WI38 (cell line): ENCODE measurements around the gene AOAH.

Experiments used
- H3K4me3 ChIP-seq: 2 replicates; pipeline ENCODE4 v1.5.1; 2011; ENCODE audit warnings: low read depth, mild to moderate bottlenecking, control low read depth, low read length
- TF ChIP-seq, protein P1 (sequence below): IDR thresholded peaks from 2 replicates; pipeline ENCODE4 v1.5.1; 2012; ENCODE audit warnings: low read depth, mild to moderate bottlenecking, control low read depth, low read length

Gene AOAH

DNA sequence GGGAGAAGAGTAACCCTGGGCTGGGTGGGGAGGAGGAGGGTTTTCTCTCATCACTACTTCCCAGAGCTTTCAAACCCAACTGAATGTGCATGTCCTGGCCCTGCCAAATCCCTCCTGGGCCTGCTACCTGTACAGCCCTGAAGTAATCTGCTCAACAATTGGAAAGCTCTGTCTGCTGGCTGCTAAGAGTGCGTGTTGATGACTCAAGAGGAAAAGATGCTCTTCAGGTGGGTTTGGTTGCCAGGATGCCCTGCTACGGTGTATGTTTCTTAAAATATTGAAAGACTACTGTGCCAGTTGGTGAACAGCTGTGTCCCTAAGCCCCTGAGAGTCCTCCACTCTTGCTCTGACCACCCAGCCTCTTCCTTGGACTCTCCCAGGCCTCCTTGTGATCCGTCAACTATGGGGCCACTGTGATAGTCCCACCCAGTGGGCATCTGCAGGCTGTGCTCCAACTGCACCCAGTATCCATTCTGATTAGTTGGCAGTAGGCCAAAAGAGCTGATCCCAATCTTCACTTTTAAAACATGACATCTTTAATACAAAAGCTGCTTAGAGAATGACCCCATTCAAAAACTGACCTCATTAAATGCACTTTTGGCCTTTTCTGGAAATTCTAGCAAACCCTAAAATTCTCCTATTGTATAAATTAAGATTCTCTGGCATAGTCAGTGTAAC is 85.6 kb downstream of the AOAH start:
- TF ChIP-seq, protein P1, sequence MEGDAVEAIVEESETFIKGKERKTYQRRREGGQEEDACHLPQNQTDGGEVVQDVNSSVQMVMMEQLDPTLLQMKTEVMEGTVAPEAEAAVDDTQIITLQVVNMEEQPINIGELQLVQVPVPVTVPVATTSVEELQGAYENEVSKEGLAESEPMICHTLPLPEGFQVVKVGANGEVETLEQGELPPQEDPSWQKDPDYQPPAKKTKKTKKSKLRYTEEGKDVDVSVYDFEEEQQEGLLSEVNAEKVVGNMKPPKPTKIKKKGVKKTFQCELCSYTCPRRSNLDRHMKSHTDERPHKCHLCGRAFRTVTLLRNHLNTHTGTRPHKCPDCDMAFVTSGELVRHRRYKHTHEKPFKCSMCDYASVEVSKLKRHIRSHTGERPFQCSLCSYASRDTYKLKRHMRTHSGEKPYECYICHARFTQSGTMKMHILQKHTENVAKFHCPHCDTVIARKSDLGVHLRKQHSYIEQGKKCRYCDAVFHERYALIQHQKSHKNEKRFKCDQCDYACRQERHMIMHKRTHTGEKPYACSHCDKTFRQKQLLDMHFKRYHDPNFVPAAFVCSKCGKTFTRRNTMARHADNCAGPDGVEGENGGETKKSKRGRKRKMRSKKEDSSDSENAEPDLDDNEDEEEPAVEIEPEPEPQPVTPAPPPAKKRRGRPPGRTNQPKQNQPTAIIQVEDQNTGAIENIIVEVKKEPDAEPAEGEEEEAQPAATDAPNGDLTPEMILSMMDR = no peak

GRCh38 chr7:36638140-36638539 is 86.2 kb downstream of the AOAH start:
- no peak overlapping the region for H3K4me3 ChIP-seq
- TF ChIP-seq, protein P1 = no peak

More for the DNA sequence above, 85.6 kb downstream of the AOAH start:
- H3K4me3 ChIP-seq = no peak overlapping the region

GRCh38 chr7:36637417-36637816 is 86.9 kb downstream of the AOAH start:
- H3K4me3 ChIP-seq = no peak overlapping the region
- TF ChIP-seq, protein P1 = no peak

- TF ChIP-seq, protein P1 = no peak
- no peak overlapping the region for H3K4me3 ChIP-seq
These were observed 88.2 kb downstream of the AOAH start for GRCh38 chr7:36636126-36636525.

DNA sequence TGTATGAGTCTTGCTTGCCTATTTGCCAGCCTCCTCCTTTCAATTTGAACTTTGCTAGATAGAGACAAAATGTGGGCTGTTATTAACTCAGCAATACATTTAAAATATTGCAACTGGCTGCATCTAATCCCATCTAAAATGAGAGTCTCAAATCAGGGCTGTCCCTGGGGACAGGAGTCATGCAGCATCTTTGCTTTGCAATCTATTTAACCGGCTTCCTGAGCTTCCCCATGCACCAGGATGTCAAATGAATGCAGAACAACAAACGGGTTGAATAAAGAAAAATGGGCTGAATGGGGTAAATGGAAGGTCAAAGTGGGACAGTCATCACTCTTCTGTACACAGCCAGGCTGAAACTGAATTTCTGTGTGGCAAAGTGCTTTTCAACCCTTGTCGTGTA is 89.2 kb downstream of the AOAH start:
- no peak overlapping the region for H3K4me3 ChIP-seq
- TF ChIP-seq, protein P1 = no peak

DNA sequence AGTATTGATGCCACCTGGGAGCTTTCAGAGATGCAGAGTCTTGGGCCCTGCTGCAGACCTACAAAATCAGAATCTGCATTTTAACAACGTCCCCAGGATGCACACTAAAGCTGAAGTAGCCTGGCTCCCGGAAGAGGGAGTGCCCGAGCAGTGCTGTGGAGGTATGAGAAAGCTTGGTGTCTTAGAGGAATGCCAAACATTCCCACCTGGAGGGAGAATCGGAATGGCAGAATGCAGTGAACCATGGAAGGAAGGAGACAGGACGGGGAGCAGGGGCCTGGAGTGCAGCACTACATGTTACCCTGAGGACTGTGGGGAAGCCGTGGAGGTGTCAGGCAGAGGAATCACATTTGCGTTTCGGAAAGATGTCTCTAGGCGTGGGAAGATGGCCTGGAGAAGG is 90.9 kb downstream of the AOAH start:
- no peak overlapping the region for H3K4me3 ChIP-seq
- TF ChIP-seq, protein P1 = no peak

GRCh38 chr7:36630112-36630650 is 94.1 kb downstream of the AOAH start:
- no peak overlapping the region for H3K4me3 ChIP-seq
- TF ChIP-seq, protein P1 = no peak
